ENCODE measurements around the gene FAM53B.

GRCh38 chr10:124709861-124710260 lies 34.3 kb downstream of the FAM53B start:
- TF ChIP-seq CTCF (IDR thresholded peaks at IDR 0.05) (no peak), ZFX (IDR thresholded peaks at IDR 0.05; ENCODE audit: borderline replicate concordance) (no peak)

Measured in 22Rv1 (cell line).